ENCODE results near the gene GJA8. TPM values are rescaled to one million over a fixed set of nuclear protein-coding genes. Genes with fewer than 3 reads are reported as not detected.
A peak's percentile ranks its signal among the peaks of the same experiment; 100 is the strongest.

Gene GJA8
- total and polyA plus RNA-seq, 2 donors from 2014 or later: 2.4 TPM; not detected in 1

GRCh38 chr1:147892731-147893214 lies 9.8 kb upstream of the GJA8 start:
- Histone ChIP-seq H3K4me1 (ENCODE audit: control insufficient read depth in 2 of 3, insufficient read depth in 2 of 3, low read depth in 1 of 3, low read length in 3 of 3) (peaks cover 2 to 6% (median 4%) of the 10 kb centered on the region in 3 donors), H3K9me3 (ENCODE audit: control insufficient read depth in 2 of 3, insufficient read depth in 1 of 3, low read length in 3 of 3) (no peaks in the 10 kb centered on the region), H3K4me3 (ENCODE audit: low read length in 3 of 3) (peak overlapping the region in 1 of 3 donors; percentile 9), H3K9ac (ENCODE audit: low read length in 3 of 3) (peak overlapping the region in 1 of 3 donors; percentile 34), H3K36me3 (ENCODE audit: control insufficient read depth in 2 of 3, insufficient read depth in 3 of 3, low read length in 3 of 3) (no peaks in the 10 kb centered on the region), H3K27me3 (ENCODE audit: control insufficient read depth, insufficient read depth, low read length) (no peaks in the 10 kb centered on the region), H3K27ac (ENCODE audit: low read depth in 2 of 2, low read length in 2 of 2) (no peak overlapping the region)
- DNase-seq: peak in 3 of 5 donors; percentile 51 to 83 (median 76)
- peak; percentile 95 for TF ChIP-seq CTCF (IDR thresholded peaks at IDR 0.05; ENCODE audit: borderline replicate concordance, extremely low read depth, insufficient read depth)
- intact Hi-C loops (cut with DNase I): loop anchor here (5.0 kb wide), 1 partner anchor 395 kb away; no protein-coding TSS in a partner anchor
- peak; percentile 68 for FAIRE-seq

- FAIRE-seq: no peak
Observed at GRCh38 chr1:147895123-147895522, 7.5 kb upstream of the GJA8 start.

GRCh38 chr1:147897029-147897752 lies 5.4 kb upstream of the GJA8 start:
- FAIRE-seq: no peak
- Histone ChIP-seq H3K27me3 (ENCODE audit: control insufficient read depth, insufficient read depth, low read length) (no peaks in the 10 kb centered on the region), H3K4me3 (ENCODE audit: low read length in 3 of 3) (no peak overlapping the region), H3K36me3 (ENCODE audit: control insufficient read depth in 2 of 3, insufficient read depth in 3 of 3, low read length in 3 of 3) (no peaks in the 10 kb centered on the region), H3K4me1 (ENCODE audit: control insufficient read depth in 2 of 3, insufficient read depth in 2 of 3, low read depth in 1 of 3, low read length in 3 of 3) (peaks cover 0 to 6% (median 0%) of the 10 kb centered on the region in 3 donors), H3K9me3 (ENCODE audit: control insufficient read depth in 2 of 3, insufficient read depth in 1 of 3, low read length in 3 of 3) (no peaks in the 10 kb centered on the region), H3K9ac (ENCODE audit: low read length in 3 of 3) (no peak overlapping the region), H3K27ac (ENCODE audit: low read depth in 2 of 2, low read length in 2 of 2) (peak overlapping the region; percentile 45 to 54)
- peak in 4 of 5 donors; percentile 26 to 62 (median 47) for DNase-seq
- intact Hi-C loops (cut with DNase I): no loop called here
- no peak for TF ChIP-seq CTCF (IDR thresholded peaks at IDR 0.05; ENCODE audit: borderline replicate concordance, extremely low read depth, insufficient read depth)

More at GRCh38 chr1:147895123-147895522, 7.5 kb upstream of the GJA8 start:
- Histone ChIP-seq H3K27ac (ENCODE audit: low read depth in 2 of 2, low read length in 2 of 2) (no peak overlapping the region), H3K4me3 (ENCODE audit: low read length in 3 of 3) (no peak overlapping the region), H3K36me3 (ENCODE audit: control insufficient read depth in 2 of 3, insufficient read depth in 3 of 3, low read length in 3 of 3) (no peaks in the 10 kb centered on the region), H3K9ac (ENCODE audit: low read length in 3 of 3) (no peak overlapping the region), H3K4me1 (ENCODE audit: control insufficient read depth in 2 of 3, insufficient read depth in 2 of 3, low read depth in 1 of 3, low read length in 3 of 3) (peaks cover 2 to 7% (median 4%) of the 10 kb centered on the region in 3 donors), H3K27me3 (ENCODE audit: control insufficient read depth, insufficient read depth, low read length) (no peaks in the 10 kb centered on the region), H3K9me3 (ENCODE audit: control insufficient read depth in 2 of 3, insufficient read depth in 1 of 3, low read length in 3 of 3) (no peaks in the 10 kb centered on the region)
- TF ChIP-seq CTCF (IDR thresholded peaks at IDR 0.05; ENCODE audit: borderline replicate concordance, extremely low read depth, insufficient read depth): no peak
- intact Hi-C loops (cut with DNase I): no loop called here
- DNase-seq: no peak
